SK-N-DZ (cell line): ENCODE data around the gene CCL16.
"Not testable (repeated sequence)": the region's sequence is repeated elsewhere in the genome, so short reads cannot be mapped to it uniquely, and the experiment has no call there.

Source experiments
- DNase-seq: peaks from one replicate; pipeline ENCODE4 v3.0.0-alpha.2; 2015; ENCODE audit warnings: low spot score

Gene CCL16

DNA sequence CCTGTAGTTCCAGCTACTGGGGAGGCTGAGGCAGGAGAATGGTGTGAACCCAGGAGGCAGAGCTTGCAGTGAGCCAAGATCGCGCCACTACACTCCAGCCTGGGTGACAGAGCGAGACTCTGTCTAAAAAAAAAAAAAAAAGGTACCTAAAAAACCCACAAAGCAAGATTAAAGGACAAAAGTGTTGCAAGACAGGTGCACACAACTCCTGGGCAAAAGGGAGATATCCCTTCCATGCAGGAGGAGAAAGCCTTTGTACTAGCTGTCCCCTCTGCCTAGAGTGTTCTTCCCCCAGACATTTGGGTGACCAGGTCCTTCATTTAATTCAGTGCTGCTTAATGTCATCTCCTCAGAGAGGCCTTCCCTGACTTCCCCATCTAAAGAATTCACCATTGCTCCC is 42.8 kb downstream of the CCL16 start:
- DNase-seq = not testable (repeated sequence)

DNA sequence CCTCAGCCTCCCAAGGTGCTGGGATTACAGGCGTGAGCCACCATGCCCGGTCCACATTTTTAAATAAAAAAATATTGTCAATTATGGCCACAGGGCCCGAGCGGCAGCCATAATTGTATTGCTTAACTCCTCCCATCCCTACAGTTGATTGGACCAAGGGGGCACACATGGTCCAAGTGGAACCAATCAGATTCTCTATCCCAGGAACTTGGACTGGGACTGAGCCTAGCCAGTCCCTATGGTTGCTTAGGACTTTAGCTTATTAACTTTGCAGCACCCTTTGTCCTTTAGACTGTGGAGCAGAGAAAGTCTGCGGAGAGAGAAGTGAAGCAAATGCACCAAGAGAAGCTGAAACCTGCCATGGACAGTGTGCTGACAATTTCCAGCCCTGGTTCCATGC is 45.2 kb downstream of the CCL16 start:
- peak; percentile 13 for DNase-seq

DNA sequence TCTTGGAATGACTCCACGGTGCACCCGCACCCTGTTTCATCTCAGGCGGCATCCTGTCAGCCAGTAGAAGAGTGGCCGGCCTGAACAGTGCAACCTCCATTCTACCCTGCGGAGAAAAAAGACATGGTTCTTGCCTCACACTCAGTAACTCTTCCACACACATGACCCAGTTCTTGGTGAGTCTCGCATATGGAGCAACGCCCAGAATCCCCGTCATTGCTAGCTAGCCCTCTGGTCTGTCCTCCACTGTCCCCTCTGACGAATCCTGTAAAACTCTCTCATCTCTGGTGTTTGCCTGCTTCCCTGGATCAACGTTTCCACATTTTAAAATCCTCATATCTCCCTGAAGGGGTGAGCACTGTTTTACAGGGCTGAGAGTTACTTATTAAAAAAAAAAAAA is 46.5 kb downstream of the CCL16 start:
- no peak for DNase-seq

DNA sequence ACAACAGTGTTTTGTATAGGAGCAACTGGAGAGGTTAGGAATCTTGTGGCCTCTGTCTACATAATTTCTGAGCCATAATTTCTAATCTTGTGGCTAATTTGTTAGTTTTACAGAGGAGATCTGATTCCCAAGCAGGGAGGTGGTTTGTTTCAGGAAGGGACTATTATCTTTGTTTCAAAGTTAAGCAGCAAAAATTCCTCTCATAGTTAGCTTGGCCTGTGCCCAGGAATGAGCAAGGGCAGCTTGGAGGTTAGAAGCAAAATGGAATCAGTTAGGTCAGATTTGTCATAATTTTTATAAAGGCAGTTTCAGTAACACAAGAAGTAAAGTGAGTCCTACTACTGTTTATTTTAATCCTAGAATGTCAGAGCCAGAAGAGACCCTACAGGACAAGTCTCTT is 48.7 kb downstream of the CCL16 start:
- DNase-seq = no peak

DNA sequence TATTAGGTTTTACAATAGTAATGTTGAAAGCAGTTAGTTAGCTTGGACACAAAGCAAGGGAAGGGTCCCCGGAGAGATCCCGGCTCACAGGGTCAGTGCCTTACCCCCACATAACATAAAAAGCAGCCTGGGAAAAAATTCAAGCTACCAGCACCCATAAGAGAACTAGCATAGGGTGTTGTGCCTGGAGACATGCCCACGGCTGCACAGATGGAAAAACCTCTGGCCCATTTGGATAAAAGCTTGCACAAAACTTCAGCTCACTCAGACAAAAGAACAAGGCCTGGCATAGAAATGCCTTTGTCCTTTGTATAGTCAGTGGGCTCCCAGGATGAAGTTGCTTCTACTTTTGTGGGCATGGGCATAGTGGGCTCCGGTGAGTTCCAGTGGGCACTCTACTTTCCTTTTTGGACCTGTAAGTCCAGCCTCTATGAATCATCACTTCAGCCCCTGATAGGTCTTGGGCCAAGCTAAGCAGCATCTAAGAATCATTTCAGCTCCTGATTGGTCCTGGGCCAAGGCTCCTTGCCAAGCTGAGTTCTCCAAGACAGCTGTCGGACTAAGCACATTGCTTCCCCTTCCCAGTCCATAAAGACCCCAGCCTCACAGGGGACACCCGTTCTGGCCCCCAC is 49.4 kb downstream of the CCL16 start:
- no peak for DNase-seq

DNA sequence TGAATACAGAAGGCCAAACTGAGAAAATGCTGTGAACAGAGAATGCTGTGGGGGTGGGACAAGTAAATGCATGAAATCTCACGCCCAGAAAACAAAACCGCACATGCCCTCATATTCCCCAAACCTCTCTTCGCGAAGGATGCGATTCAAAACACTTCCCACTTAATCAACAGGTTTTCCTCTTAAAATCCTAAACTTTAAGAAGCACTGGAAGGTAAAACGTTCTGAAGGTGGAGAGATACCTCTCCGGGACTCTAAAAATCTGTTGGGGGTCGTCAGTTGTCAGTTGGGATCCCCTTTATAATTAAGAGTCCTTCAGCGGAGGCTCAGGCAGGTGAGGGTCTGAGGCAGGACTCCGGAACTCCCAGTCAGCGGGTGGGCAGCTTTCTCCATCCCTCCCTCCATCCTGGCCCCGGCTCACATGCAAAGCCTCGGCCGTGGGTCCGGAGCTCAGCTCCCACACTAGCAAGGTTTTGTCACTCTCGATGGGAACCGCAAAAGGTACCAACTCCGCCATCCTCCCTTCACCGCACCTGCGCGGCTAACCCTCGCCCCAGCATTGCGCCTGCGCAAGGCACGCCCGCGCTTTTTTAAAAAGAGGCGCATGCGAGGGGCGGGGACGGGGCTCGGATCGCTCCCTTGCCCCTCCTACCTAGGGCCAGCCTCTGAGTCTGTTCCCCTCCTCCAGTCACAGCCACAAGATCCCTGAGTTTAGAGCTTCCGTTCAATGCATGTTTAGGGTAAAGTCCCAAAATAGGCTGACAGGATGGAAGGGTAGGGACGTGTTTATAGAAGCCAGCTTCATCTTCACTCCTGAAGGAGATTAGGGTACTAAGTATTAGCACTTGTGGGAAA is 50.9 kb downstream of the CCL16 start, which contains the start of gene RDM1:
Gene RDM1, minus strand, starts transcription at position 563 of the 855 bp plus-strand sequence. Its CDS starts 46 bp downstream, at position 517.
- peak; percentile 38 for DNase-seq

DNA sequence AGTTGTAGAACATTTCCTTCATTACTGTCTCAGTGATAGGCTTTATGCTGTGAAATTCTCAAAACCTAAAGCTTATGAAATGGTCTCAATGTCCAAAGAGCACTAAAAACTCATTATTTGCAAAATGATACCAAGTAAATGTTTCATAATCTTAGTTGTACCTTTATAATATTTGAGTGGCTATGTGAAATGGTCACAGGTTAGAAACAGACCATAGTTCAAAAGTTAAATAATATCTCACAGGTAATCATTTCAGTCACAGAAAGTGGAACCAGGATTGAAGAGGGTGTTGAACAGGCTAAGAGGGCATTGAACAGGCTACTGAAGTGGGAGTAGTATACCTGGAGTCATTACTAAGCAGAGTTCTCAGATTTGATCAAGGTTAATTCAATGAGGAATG is 53.6 kb downstream of the CCL16 start:
- no peak for DNase-seq
